ENCODE measurements around the gene MEGF10.

GRCh38 chr5:127419683-127420257 is 129.2 kb downstream of the MEGF10 start:
- no peak for TF ChIP-seq CTCF (IDR thresholded peaks at IDR 0.05; ENCODE audit: borderline replicate concordance, extremely low read depth, low read length, poor library complexity, severe bottlenecking)
- TF ChIP-seq EZH2 (IDR thresholded peaks at IDR 0.05; ENCODE audit: borderline replicate concordance, low read depth, low read length, severe bottlenecking) = no peak
